GM13977 (cell line): ENCODE results near the gene ANKRD13A.

Source experiments
- DNase-seq: peaks from one replicate; pipeline ENCODE4 v3.0.0; 2012; ENCODE audit warnings: low spot score
- in situ Hi-C: fragments of 300-500 bp; cut with MboI; formaldehyde crosslinking; loops from one replicate; pipeline ENCODE4 v1.12.0; 2022; ENCODE audit warnings: low sequenced_read_pairs, low pct_unique_long_range_greater_than_20kb, mixed read lengths, inconsistent platforms; ENCODE audit not compliant: unreplicated experiment
- TF ChIP-seq, protein P1 (sequence below): IDR thresholded peaks from 2 replicates; pipeline ENCODE4 v1.5.1; 2012; ENCODE audit warnings: mild to moderate bottlenecking, control low read depth; ENCODE audit not compliant: insufficient read depth; ENCODE audit errors: extremely low read depth, missing control alignments

Gene ANKRD13A

DNA sequence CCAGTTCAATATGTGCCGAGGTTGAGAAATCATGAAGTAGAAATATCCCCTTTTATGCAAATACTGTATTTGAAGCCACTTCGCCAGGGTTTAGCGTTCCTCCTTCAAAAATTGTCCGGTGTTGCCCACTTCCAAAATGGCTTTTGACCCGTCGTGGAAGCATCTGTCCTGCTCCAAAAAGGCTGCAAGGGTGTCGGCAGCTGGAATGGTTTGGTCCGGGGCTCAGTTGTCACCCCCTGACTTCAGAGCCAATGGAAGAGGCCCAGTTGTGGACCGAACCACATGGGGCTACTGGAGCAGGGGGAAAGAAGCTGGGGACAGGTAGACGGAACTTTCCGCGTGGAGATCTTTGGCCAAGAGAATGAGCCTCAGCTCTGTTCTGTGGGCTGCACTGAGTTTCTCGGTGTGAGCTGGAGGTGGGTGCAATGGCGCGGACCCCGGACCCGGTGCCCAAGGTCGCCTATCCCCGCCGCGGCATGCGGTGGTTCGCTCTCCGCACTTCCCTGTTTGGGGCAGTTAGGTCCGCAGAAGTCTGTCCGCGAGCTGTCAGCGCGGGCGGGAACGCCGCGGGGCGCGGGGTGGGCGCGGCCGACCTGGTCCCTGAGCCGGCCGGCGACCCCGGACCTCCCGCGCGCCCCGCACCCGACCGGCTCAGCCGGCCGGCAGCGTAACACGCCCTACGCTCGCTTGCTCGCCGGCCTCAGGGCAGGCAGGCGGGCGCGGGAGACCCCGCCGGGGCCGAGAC lies at the start of gene ANKRD13A:
ANKRD13A (plus strand) TSS at position 527 of the 745 bp plus-strand sequence. CDS start 259 bp downstream, outside the sequence.
- in situ Hi-C loops = no loop called here
- DNase-seq = peak; percentile 89
- TF ChIP-seq, protein P1, sequence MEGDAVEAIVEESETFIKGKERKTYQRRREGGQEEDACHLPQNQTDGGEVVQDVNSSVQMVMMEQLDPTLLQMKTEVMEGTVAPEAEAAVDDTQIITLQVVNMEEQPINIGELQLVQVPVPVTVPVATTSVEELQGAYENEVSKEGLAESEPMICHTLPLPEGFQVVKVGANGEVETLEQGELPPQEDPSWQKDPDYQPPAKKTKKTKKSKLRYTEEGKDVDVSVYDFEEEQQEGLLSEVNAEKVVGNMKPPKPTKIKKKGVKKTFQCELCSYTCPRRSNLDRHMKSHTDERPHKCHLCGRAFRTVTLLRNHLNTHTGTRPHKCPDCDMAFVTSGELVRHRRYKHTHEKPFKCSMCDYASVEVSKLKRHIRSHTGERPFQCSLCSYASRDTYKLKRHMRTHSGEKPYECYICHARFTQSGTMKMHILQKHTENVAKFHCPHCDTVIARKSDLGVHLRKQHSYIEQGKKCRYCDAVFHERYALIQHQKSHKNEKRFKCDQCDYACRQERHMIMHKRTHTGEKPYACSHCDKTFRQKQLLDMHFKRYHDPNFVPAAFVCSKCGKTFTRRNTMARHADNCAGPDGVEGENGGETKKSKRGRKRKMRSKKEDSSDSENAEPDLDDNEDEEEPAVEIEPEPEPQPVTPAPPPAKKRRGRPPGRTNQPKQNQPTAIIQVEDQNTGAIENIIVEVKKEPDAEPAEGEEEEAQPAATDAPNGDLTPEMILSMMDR = no peak

DNA sequence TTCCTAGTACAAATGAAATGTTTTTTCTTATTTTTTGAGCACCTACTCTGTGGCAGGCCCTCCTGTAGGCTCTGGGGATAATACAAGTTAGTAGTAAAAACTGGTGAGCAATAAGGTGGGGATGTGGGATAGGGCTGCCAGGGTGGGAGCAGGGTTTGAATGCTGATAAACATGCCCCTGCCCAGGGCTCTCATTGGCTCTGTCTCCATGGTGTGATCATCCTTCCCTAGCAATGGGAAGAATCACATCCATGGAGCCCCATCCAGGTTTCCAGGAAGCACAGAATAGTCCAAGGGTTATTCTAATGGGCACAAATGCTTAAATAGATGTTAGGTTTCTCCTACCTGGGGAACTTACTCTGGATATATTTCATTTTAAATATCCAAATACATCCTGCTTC lies 48.6 kb upstream of the ANKRD13A start:
- in situ Hi-C loops = no loop called here
- TF ChIP-seq, protein P1 = no peak
- DNase-seq = no peak

DNA sequence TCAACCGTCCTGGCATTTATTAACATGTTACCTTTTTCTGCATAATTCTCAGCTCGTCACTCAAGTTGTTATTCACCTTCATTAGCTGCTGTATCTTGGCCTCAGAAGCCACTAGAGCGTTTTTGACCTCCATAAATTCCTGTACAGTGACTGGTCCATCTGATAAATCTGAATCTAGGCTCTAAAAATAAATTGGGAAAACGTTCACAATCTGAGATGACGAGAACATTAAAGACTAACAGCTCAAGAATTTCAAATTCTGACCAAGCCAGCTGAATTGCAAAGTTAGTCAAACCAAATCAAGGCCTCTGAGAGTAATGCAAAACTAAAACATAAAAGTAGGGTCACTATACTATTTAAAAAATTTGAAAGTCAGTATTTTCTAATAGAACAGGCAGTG lies 48.1 kb upstream of the ANKRD13A start:
- in situ Hi-C loops = no loop called here
- TF ChIP-seq, protein P1 = no peak
- no peak for DNase-seq

DNA sequence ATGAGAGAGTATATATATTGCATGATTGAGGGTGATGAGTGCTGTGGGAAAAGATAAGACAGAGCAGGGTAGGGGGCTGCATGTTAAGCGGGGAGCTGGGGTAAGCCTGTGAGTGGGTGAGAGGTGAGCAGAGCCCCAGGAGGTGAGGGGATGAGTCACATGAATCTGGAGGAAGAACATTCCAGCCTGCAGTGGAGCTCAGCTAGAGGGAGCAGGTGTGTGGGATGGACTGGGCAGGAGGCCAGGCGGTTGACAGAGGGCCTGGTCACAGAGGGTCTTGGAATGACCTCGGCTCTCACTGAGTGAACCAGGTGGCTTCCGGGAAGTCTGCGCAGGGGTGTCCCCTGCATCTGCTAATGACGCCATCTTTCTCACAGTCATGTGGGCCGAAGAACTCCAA lies 47.5 kb upstream of the ANKRD13A start:
- TF ChIP-seq, protein P1 = no peak
- in situ Hi-C loops = no loop called here
- no peak for DNase-seq

DNA sequence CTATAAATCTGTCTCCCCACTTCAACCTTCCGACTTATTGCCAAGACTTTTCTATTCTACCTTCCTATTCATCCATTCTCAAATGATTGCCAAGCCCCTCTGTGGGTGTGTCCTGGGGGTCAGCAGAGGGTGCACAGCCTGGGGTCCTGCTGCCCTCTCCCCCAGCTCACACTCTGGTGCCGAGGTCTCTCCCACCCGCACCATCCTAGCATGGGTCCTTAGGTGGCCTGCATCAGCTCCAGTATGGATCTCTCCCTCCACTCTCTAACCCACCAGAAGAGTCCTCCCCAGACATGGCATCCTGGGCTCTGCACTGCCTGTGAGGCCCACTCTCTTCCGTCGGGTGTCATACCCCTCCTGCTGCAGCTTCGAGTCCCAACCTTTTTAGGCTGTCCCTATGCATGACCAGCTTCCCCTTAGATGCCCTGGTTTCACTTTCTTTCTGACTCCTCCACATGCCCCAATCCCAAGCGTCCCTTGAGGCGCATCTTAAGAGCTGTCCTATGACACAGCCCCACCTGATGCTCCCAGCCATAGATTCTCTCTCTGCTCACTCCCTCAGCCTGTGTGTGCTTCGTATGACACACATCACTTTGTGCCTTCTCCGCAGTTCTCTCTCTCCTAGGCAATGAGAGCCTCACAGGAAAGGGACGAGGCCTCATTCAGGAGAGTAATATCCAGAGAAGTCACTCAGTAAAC lies 46.9 kb upstream of the ANKRD13A start:
- TF ChIP-seq, protein P1 = no peak
- DNase-seq = peak; percentile 38
- in situ Hi-C loops = no loop called here

DNA sequence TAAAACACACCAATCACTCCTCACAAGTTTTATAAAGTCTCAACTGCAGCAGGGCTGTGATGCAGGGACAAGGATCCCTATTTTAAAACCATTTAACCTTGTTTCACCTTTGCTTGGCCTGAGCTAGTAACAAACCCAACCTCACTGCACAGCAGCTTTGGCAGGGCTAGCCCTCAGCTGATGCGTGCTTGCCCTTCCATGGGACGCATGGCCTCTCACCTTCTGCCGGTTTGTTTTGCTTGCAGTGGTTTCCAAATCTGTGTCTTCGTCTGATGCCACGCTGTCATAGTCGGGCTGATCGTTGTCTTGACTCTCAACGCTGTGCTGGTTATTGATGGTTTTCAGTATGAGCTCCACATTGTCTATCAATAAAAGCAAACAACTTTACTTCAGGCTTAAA lies 46.4 kb upstream of the ANKRD13A start:
- TF ChIP-seq, protein P1 = no peak
- in situ Hi-C loops = no loop called here
- no peak for DNase-seq
